C4-2B (cell line): ENCODE data around the gene GTF2A1L.

Source experiments
- H3K27ac ChIP-seq: fragments of 450-650 bp; 2 replicates; pipeline ENCODE4 v1.5.1; 2017
- CTCF ChIP-seq: fragments of 450-650 bp; conservative IDR thresholded peaks from 2 replicates; pipeline ENCODE4 v1.5.1; 2017; ENCODE audit warnings: mild to moderate bottlenecking
- ZFX ChIP-seq: fragments of 450-650 bp; IDR thresholded peaks from 2 replicates; pipeline ENCODE4 v1.6.1; 2017

GTF2A1L gene

DNA sequence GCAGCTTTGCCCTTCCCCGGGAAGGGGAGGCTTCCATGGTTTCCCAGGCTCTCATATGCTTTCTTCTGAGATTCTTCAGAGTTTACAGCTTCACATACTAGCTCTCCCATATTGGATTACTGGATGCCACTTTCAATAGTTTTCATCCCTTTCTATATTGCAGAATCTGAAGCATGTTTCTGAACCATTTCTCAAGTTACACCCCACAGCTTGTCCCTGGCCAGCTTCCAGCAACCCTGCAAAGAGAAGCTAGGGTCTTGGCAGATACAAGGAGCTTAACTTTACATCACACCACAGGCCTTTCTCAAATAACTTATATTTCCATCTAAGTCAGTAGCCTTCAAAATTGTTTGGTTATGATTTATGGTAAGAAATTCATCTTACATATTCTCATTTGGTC, 98.3 kb downstream of the GTF2A1L start:
- TF ChIP-seq CTCF (no peak), ZFX (no peak)
- H3K27ac ChIP-seq, result no peak overlapping the region

GRCh38 chr2:48717846-48718245, 100.2 kb downstream of the GTF2A1L start:
- H3K27ac ChIP-seq, result no peak overlapping the region
- no peak for TF ChIP-seq ZFX
- no peak for TF ChIP-seq CTCF

GRCh38 chr2:48719480-48720177, 102.0 kb downstream of the GTF2A1L start:
- H3K27ac ChIP-seq, result no peak overlapping the region
- TF ChIP-seq CTCF (no peak), ZFX (no peak)

GRCh38 chr2:48721158-48721557, 103.5 kb downstream of the GTF2A1L start:
- H3K27ac ChIP-seq, result no peak overlapping the region
- TF ChIP-seq CTCF (no peak), ZFX (no peak)

GRCh38 chr2:48722391-48722790, 104.7 kb downstream of the GTF2A1L start:
- TF ChIP-seq ZFX, result no peak
- no peak for TF ChIP-seq CTCF
- no peak overlapping the region for H3K27ac ChIP-seq

- no peak overlapping the region for H3K27ac ChIP-seq
- TF ChIP-seq ZFX (no peak), CTCF (no peak)
Observed at GRCh38 chr2:48723129-48723528, 105.5 kb downstream of the GTF2A1L start.

DNA sequence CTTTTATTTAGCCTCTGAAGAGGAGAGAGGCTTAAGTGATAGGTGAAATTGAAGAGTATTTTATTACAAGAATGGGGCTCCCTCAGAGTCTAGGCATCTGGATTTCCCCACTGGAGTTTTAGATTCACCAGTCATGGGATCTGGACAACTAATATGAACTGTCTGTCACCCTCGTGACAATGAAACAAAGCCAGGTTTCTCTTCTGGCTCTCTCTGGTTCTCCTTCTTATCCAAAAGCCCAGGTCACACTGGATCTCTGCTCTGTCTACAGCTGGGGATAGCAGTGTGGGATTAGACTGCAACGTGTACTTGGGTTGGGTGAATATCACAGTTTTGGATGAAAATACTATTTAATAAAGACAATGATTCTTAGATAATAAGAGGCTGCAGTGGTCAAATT, 106.6 kb downstream of the GTF2A1L start:
- H3K27ac ChIP-seq, result no peak overlapping the region
- no peak for TF ChIP-seq CTCF
- no peak for TF ChIP-seq ZFX
